Endothelial cell of umbilical vein (primary cell): ENCODE data around the gene CMTM3. TPM values are rescaled to one million over a fixed set of nuclear protein-coding genes. Genes with fewer than 3 reads are reported as not detected.
A peak's percentile ranks its signal among the peaks of the same experiment; 100 is the strongest.

Experiments
- BruUV-seq: library from RNA; stranded (reverse); fragments of 400-500 nt; replicated peaks from 2 replicates; lab custom pipeline; 2021; lab: Mats Ljungman, UMichigan
- CTCF ChIA-PET: fragments of 300-600, 350-600 bp; sonication (Branson Sonifier 250); formaldehyde crosslinking; loops from one replicate; lab custom pipeline; 2021; ENCODE audit warnings: antibody characterized with exemption, inconsistent platforms; lab: Charles Lee
- POLR2A ChIA-PET: fragments of 300-600, 350-600 bp; sonication (Branson Sonifier 250); formaldehyde crosslinking; loops from one replicate; lab custom pipeline; 2021; ENCODE audit warnings: antibody characterized with exemption, inconsistent platforms; lab: Charles Lee
- DNase-seq: peaks from one replicate; pipeline ENCODE4 v3.0.0-alpha.2; 2011; ENCODE audit warnings: low read depth, low spot score
- FAIRE-seq: peaks from 2 replicates; lab custom pipeline; 2011; peaks lifted over from hg19 to GRCh38; lab: Jason Lieb, UNC
- H2AFZ ChIP-seq: 2 replicates; pipeline ENCODE4 v1.6.0; 2012; ENCODE audit warnings: low read depth, low read length, control low read depth, inconsistent platforms
- H3K27ac ChIP-seq: 2 replicates; pipeline ENCODE4 v1.5.1; 2011; ENCODE audit warnings: low read depth, mild to moderate bottlenecking, control low read depth, low read length, moderate library complexity; ENCODE audit not compliant: insufficient read depth
- H3K27me3 ChIP-seq, 2 experiments: 2 replicates each; pipeline versions ENCODE4 v1.6.0 to v1.6.1; 2011; ENCODE audit warnings: low read length in 2 of 2, mixed read lengths in 1 of 2; ENCODE audit not compliant: control insufficient read depth in 2 of 2, insufficient read depth in 2 of 2
- H3K36me3 ChIP-seq, 2 experiments: 2 replicates in 1 of 2; 3 replicates in 1 of 2; pipeline ENCODE4 v1.5.1; 2011; ENCODE audit warnings: low read length in 2 of 2, mild to moderate bottlenecking in 1 of 2, moderate library complexity in 1 of 2; ENCODE audit not compliant: control insufficient read depth in 2 of 2, insufficient read depth in 2 of 2; ENCODE audit errors: extremely low read depth in 1 of 2
- H3K4me1 ChIP-seq: 3 replicates; pipeline ENCODE4 v1.5.1; 2011; ENCODE audit warnings: mild to moderate bottlenecking, low read length; ENCODE audit not compliant: control insufficient read depth, insufficient read depth; ENCODE audit errors: extremely low read depth
- H3K4me2 ChIP-seq: 2 replicates; pipeline ENCODE4 v1.6.1; 2011; ENCODE audit warnings: low read length, control low read depth, mixed read lengths; ENCODE audit not compliant: insufficient read depth
- H3K4me3 ChIP-seq, 3 experiments: fragments of 200-600 bp in 1 of 3; sonication (generic), shearing (Covaris generic) in 1 of 3; replicated peaks in 1 of 3; 2 replicates each; pipeline ENCODE4 v1.5.1; 2011 to 2016; ENCODE audit warnings: control low read depth in 3 of 3, low read length in 3 of 3, mild to moderate bottlenecking in 2 of 3, inconsistent platforms in 1 of 3, low read depth in 1 of 3, moderate library complexity in 1 of 3; ENCODE audit not compliant: insufficient read depth in 1 of 3
- H3K79me2 ChIP-seq: 2 replicates; pipeline ENCODE4 v1.6.0; 2012; ENCODE audit warnings: low read length, inconsistent platforms; ENCODE audit not compliant: control insufficient read depth, insufficient read depth
- H3K9ac ChIP-seq: replicated peaks from 2 replicates; pipeline ENCODE3; 2011; ENCODE audit warnings: low read length, control low read depth; ENCODE audit not compliant: insufficient read depth; ENCODE audit errors: extremely low read depth
- H3K9me1 ChIP-seq: replicated peaks from 3 replicates; pipeline ENCODE4 v1.6.0; 2011; ENCODE audit warnings: mild to moderate bottlenecking, low read length; ENCODE audit not compliant: control insufficient read depth, insufficient read depth; ENCODE audit errors: extremely low read depth
- H3K9me3 ChIP-seq: replicated peaks from 2 replicates; pipeline ENCODE4 v1.5.1; 2012; ENCODE audit warnings: low read length, inconsistent platforms; ENCODE audit not compliant: control insufficient read depth, insufficient read depth
- H4K20me1 ChIP-seq: replicated peaks from 2 replicates; pipeline ENCODE3; 2011; ENCODE audit warnings: mild to moderate bottlenecking, low read length; ENCODE audit not compliant: control insufficient read depth, insufficient read depth; ENCODE audit errors: extremely low read depth
- CTCF ChIP-seq, 2 donors: IDR thresholded peaks; 1 replicate in 1 of 2; 2 replicates in 1 of 2; pipeline ENCODE4 v1.5.1; 2011; ENCODE audit warnings: low read length in 2 of 2, mild to moderate bottlenecking in 2 of 2, moderate library complexity in 2 of 2, control low read depth in 1 of 2, inconsistent platforms in 1 of 2, low read depth in 1 of 2; ENCODE audit not compliant: insufficient read depth in 1 of 2; ENCODE audit errors: extremely low read depth in 1 of 2
- EZH2 ChIP-seq: IDR thresholded peaks from 2 replicates; pipeline ENCODE4 v1.6.1; 2012; ENCODE audit warnings: borderline replicate concordance, low read depth, mild to moderate bottlenecking, moderate library complexity, low read length, inconsistent platforms; ENCODE audit not compliant: severe bottlenecking
- FOS ChIP-seq: IDR thresholded peaks from 2 replicates; pipeline ENCODE4 v1.6.1; 2011; ENCODE audit warnings: mild to moderate bottlenecking, low read length, moderate library complexity, borderline replicate concordance; ENCODE audit not compliant: insufficient read depth
- GATA2 ChIP-seq: IDR thresholded peaks from 2 replicates; pipeline ENCODE4 v1.7.0; 2011; ENCODE audit warnings: low read depth, mild to moderate bottlenecking, moderate library complexity, mixed read lengths, low read length; ENCODE audit not compliant: insufficient read length, insufficient read depth
- JUN ChIP-seq: IDR thresholded peaks from 2 replicates; pipeline ENCODE4 v1.6.1; 2011; ENCODE audit warnings: borderline replicate concordance, low read depth; ENCODE audit not compliant: insufficient read length, insufficient read depth
- MAX ChIP-seq: IDR thresholded peaks from 2 replicates; pipeline ENCODE4 v1.6.1; 2011; ENCODE audit not compliant: insufficient read depth, insufficient read length
- MYC ChIP-seq: IDR thresholded peaks from one replicate; pipeline ENCODE4 v1.6.1; 2011; ENCODE audit warnings: mild to moderate bottlenecking, low read depth, low read length
- POLR2A ChIP-seq: IDR thresholded peaks from 2 replicates; pipeline ENCODE4 v1.6.1; 2012; ENCODE audit warnings: low read depth, mild to moderate bottlenecking, control low read depth, low read length
- POLR2AphosphoS5 ChIP-seq: IDR thresholded peaks from 2 replicates; pipeline ENCODE4 v1.6.1; 2012; ENCODE audit warnings: low read depth, mild to moderate bottlenecking, control low read depth, low read length, moderate library complexity; ENCODE audit not compliant: insufficient read depth
- dilution Hi-C: fragments of 300-500 bp; cut with MboI; formaldehyde crosslinking; loops from one replicate; pipeline ENCODE4 v1.15.0; 2019; ENCODE audit warnings: low sequenced_read_pairs; ENCODE audit not compliant: extremely low pct_ligation_motif_present
- intact Hi-C: fragments of 100-400 bp; cut with micrococcal nuclease; formaldehyde crosslinking; loops from one replicate; pipeline ENCODE4 v1.10.0; 2022
- polyA plus RNA-seq, 4 experiments: library from polyadenylated mRNA; depleted of rRNA in 3 of 4; stranded (reverse) in 3 of 4; unstranded in 1 of 4; fragments of >200 nt; gene quantifications; 2 replicates each; pipeline versions ENCODE4 v1.2.1 to v1.2.3, GENCODE V29; 2011 to 2012; ENCODE audit warnings: missing spikeins in 1 of 4
- total RNA-seq: library from RNA; stranded (reverse); gene quantifications from 2 replicates; pipeline ENCODE4 v1.2.3, GENCODE V29; 2021

The CMTM3 gene
- total and polyA plus RNA-seq, 2 donors (not counting 3 experiments of a cell fraction or from before 2014, with no cell fraction given) = 83.6 to 86.2 TPM

GRCh38 chr16:66609139-66609510, 4.6 kb downstream of the CMTM3 start:
- dilution Hi-C loops = no loop called here
- Histone ChIP-seq H3K27ac (peak overlapping the region; percentile 28), H3K27me3 (no peaks in the 10 kb centered on the region), H3K9me1 (no peaks in the 10 kb centered on the region), H3K79me2 (peaks cover 30% of the 10 kb centered on the region), H3K4me1 (peaks cover 12% of the 10 kb centered on the region), H4K20me1 (no peaks in the 10 kb centered on the region), H3K9me3 (no peaks in the 10 kb centered on the region), H3K4me2 (no peak overlapping the region), H3K9ac (no peak overlapping the region), H3K36me3 (peaks cover 20 to 38% of the 10 kb centered on the region in 2 experiments), H3K4me3 (no peak overlapping the region), H2AFZ (no peak overlapping the region)
- no peak for TF ChIP-seq CTCF (IDR thresholded peaks at IDR 0.05; ENCODE audit: extremely low read depth in 1 of 2, insufficient read depth in 1 of 2, low read depth in 1 of 2, low read length in 2 of 2)
- TF ChIP-seq GATA2 = no peak
- TF ChIP-seq POLR2AphosphoS5 = no peak
- no peak for TF ChIP-seq EZH2
- no peak for TF ChIP-seq JUN
- no peak for TF ChIP-seq MYC
- TF ChIP-seq FOS = no peak
- TF ChIP-seq POLR2A = no peak
- no peak for TF ChIP-seq MAX
- ChIA-PET CTCF (interaction anchor here (0.6 to 6.3 kb wide), 75 partner anchors 9 to 317 kb away, joined by 3 to 171 read pairs (median 5); partner anchors contain the start of genes CKLF, CMTM4, DYNC1LI2 and NAE1), POLR2A (no interaction called here)
- FAIRE-seq (no peak), DNase-seq (no peak)
- BruUV-seq = no TSS peak
- intact Hi-C loops = loop anchor here (5.0 kb wide), 2 partner anchors 53 to 133 kb away; no protein-coding TSS in a partner anchor
